GM18526 (cell line): ENCODE measurements around the gene CARF.

Experiments
- POLR2A ChIP-seq: IDR thresholded peaks from 3 replicates; pipeline ENCODE4 v1.6.1; 2011; ENCODE audit not compliant: insufficient read length; ENCODE audit errors: extremely low read depth

CARF gene

DNA sequence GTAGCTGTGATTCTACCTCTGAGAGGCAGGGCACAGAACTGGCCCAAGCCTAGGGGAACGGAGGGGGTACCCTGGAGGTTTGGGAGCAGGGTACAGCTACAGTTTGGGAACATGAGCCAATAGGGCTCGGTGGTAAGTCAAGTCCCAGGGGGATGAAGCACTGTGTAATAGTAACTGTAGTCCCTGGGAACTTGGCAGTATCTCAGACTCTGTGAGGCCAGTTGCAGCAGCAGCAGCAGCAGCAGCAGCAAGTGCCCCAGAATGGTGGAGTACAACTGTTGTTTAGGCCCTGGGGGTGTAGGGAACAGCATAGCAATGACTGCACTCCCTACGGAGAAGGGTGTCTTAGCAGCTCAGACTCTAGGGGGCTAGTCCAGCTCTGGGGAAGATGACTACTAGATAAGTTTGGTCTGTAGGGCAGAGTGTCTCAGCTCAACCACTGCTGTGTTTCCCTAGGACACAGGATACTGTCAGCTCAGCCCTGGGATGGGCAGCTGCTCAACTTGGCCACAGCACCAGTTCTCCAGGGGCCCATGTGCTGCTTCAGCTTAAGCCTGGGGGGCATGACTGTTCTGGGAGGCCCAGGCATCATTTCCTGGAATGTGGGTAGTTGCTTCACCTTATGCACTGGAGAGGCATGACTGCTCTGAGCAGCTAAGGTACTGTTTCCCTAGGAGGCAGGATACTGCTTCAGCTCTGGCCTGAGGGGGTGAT lies 20.5 kb downstream of the CARF start:
- no peak for TF ChIP-seq POLR2A

DNA sequence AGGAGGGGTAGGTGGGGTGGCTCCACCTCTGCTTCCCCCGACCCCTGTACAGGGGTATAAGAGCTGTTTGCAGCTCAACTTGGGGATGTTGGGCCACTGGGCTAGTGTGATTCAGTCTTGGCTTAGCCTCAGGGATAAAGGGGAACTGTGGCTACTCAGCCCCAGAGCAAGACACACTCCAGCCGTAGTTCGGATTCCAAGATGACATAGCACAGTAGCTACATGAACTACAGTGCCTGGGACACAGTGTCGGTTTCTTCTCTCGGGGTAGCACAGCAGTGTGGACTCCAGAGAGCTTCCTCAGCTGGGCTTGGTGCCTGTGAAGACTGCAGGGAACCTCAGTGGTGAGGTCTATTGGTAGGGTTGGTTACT lies 21.1 kb downstream of the CARF start:
- no peak for TF ChIP-seq POLR2A

DNA sequence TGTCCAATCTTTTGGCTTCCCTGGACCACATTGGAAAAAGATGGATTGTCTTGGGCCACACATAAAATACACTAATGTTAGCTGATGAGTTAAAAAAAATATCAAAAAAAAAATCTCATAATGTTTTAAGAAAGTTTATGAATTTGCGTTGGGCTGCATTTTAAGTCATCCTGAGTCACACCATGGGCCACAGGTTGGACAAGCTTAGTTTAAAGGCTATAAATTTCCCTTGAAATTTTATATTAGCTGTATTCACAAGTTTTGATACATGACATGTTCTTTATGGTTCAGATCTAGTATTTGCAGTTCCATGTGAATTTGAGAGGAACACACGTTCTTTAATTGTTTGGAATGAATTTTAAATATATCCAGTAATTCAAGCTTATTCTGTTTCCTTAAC lies 21.9 kb downstream of the CARF start:
- TF ChIP-seq POLR2A: no peak

- TF ChIP-seq POLR2A: no peak
These were observed 22.4 kb downstream of the CARF start for GRCh38 chr2:202934456-202934855.

GRCh38 chr2:202938960-202939359 lies 26.9 kb downstream of the CARF start:
- TF ChIP-seq POLR2A: no peak

DNA sequence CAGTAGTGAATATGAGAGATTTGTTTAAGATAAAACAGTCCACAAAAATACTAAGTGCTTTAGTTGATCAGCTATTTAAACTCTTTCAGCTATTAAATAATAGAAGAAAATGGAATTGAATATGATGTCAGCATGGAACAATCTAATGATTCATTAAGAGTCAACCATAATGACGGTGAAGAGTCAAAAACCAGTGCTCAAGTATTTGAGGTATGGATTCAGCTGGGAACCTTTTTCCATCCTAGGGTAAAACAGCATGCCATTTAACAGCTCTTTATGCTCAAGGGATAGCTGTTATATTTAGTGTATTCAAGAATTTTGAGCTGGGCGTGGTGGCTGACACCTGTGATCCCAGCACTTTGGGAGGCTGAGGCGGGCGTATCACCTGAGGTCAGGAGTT lies 29.7 kb downstream of the CARF start:
- TF ChIP-seq POLR2A: no peak

- no peak for TF ChIP-seq POLR2A
These were observed 32.3 kb downstream of the CARF start for GRCh38 chr2:202944408-202944807.

GRCh38 chr2:202944816-202945215 lies 32.7 kb downstream of the CARF start:
- no peak for TF ChIP-seq POLR2A

DNA sequence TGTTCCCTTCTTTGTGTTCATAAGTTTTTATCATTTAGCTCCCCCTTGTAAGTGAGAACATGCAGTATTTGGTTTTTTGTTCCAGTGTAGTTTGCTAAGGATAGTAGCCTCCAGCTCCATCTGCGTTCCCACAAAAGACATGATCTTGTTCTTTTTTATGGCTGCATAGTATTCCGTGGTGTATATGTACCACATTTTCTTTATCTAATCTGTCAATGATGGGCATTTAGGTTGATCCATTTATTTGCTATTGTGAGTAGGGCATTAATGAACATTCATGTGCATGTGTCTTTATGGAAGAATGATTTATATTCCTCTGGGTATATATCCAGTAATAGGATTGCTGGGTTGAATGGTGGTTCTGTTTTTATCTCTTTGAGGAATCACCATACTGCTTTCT lies 33.4 kb downstream of the CARF start:
- no peak for TF ChIP-seq POLR2A

DNA sequence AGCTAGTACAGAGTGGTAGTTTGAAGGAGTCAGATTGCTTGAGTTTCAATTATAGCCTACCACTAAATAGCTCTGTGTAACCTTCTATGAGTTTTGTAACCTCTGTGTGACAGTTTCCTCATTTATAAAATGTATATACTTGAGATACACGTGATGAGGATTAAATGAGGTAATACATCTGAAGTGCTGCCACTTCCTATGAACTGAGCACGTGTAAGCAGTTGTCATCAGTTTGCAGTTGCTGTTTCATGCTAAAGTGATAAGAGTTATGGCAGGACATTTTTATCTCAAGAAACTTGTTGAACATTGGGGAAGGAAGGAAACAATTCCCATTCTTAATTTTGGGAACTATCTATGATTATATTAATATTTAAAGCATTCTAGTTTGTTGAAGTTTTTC lies 38.5 kb downstream of the CARF start:
- no peak for TF ChIP-seq POLR2A

DNA sequence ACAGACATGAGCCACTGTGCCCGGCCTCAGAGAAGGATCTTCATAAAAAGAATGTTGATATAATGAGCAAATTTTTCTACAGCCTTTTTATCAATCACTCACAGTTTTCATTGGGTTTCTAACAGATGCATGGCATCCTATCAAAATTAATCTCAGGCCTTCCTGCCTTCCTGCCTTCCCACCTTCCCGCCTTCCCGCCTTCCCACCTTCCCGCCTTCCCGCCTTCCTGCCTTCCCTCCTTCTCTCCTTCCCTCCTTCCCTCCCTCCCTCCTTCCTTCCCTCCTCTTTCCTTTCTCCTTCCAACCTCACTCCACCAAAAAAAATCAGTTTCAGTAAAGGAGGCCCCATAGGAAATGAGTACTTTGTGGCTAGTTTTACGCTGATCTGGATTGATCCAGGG lies 48.4 kb downstream of the CARF start:
- no peak for TF ChIP-seq POLR2A

DNA sequence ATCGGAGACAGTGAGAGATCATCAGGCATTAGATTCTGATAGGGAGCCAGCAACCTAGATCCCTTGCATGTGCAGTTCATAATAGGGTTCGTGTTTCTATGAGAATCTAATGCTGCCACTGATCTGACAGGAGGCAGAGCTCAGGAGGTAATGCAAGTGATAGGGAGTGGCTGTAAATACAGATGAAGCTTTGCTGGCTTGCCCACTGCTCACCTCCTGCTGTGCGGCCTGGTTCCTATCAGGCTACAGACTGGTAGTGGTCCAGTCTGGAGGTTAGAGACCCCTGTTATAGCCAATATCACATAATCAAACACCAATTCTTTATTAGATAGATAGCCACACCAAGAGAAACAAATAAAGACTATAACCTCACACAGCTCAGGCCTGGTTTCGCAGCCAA lies 51.6 kb downstream of the CARF start:
- no peak for TF ChIP-seq POLR2A

DNA sequence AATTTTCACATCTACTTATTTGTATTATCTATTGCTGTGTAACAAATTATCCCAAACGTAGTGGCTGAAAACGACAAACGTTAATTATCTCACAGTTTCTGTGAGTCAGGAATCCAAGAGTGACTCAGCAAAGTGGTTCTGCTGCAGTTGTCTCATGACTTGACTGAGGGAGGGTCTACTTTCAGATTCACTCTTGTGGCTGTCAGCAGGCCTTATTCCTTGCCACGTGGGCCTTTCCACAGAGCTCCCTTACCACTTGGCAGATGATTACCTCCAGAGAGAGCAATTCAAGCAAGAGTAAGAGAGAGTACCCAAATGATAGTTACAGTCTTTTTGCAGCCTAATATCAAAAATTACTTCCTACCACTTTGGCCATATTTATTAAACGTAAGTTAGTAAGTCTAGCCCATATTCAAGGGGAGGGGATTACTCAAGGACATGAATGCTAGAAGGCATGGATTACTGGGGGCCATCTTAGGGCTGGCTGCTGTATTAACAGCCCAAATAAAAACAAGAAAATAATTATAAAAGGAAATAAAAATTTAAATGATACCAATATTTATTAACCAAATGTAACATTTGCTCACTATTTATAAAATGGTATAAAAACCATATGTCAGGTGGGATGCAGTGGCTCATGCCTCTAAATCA lies 53.9 kb downstream of the CARF start:
- no peak for TF ChIP-seq POLR2A

DNA sequence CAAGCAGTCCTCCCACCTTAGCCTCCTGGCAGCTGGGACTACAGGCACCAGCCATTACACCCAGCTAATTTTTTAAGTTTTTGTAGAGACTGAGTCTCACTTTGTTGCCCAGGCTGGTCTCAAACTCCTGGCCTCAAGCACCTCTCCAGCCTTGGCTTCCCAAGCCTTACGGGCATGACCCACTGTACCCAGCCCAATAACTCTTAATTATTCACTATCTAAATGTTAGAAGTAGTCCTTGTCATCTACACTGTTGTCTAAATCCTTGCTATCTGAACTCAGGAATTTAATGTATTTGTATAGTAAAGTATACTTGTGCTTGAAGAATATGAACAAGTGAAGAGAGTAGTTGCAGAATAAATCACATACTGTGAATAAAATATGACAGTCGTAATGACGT lies 64.7 kb downstream of the CARF start:
- TF ChIP-seq POLR2A: no peak

DNA sequence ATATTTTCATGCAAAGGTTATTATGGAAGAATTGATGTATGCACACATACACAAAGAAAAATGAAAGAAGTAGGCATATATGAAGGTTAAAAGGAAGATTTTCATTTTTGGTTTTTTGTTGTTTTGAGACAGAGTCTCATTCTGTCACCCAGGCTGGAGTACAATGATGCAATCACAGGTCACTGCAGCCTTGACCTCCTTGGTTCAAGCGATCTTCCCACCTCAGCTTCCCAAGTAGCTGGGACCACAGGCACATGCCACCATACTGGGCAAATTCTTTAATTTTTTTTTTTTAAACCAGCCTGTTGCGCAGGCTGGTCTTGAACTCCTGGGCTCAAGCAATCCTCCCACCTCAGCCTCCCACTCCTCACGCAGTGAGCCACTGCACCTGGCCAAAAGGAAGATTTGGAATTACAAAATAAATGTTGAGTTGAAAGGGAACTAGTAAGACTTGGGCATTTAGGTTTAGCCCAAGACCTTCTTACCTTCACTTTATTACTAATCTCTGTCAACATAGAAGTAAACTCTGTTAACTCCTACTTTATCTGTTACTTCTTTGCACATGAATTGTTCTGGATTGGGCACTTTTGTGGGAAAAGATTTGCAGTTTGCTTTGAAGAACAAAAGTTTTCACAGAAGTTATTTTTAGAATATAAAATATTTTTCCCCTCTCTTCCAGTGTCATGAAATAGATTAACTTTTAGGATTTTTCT lies 70.9 kb downstream of the CARF start:
- no peak for TF ChIP-seq POLR2A

DNA sequence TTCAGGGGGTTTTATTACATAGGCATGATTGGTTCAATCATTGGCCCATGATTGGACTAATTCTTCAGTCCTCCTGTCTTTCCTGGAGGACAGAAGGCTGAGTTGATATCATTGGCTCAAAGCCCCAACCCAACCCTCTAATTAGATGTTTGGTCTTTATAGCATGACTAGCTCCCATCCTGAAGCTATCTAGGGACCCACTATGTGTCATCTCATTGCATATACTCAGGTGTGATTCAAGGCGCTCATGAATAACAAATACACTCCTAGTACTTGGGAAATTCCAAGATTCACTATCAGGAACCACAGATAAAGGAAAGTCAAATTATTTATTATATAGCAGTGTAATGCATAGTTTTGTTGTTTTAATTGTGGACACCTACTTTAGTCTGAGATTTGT lies 77.7 kb downstream of the CARF start:
- TF ChIP-seq POLR2A: no peak
